IMR-90 (cell line): ENCODE measurements around the gene ELAVL1. TPM values are rescaled to one million over a fixed set of nuclear protein-coding genes. Genes with fewer than 3 reads are reported as not detected.

Experiments used
- ATAC-seq: fragments of 200-7000 bp; cut with Tn5 transposase; 2 replicates; pipeline ENCODE4 v1.9.1; 2020; ENCODE audit warnings: low read depth, mild to moderate bottlenecking, moderate library complexity
- BruUV-seq: library from RNA; stranded (reverse); fragments of 400-500 nt; replicated peaks from 2 replicates; lab custom pipeline; 2021; lab: Mats Ljungman, UMichigan
- CTCF ChIA-PET: fragments of 300-600 bp; formaldehyde crosslinking; extraction: SDS; loops from one replicate; lab custom pipeline; 2021; ENCODE audit warnings: antibody characterized with exemption; lab: Yijun Ruan, JAX
- POLR2A ChIA-PET: fragments of 300-600 bp; sonication (Branson Sonifier 250); formaldehyde crosslinking; loops from one replicate; lab custom pipeline; 2022; ENCODE audit warnings: antibody characterized with exemption; ENCODE audit not compliant: unreplicated experiment; lab: Charles Lee
- DNase-seq: peaks from one replicate; pipeline ENCODE4 v3.0.0; 2013
- H2AFZ ChIP-seq: replicated peaks from 2 replicates; pipeline ENCODE3; 2013; ENCODE audit warnings: low read length, mild to moderate bottlenecking; ENCODE audit not compliant: poor library complexity
- H2AK5ac ChIP-seq: 2 replicates; pipeline ENCODE4 v1.6.1; 2013; ENCODE audit warnings: low read depth, low read length, inconsistent platforms
- H2AK9ac ChIP-seq: replicated peaks from 2 replicates; pipeline ENCODE3; 2013; ENCODE audit warnings: mild to moderate bottlenecking, low read depth, low read length, moderate library complexity; ENCODE audit not compliant: poor library complexity
- H2BK120ac ChIP-seq: 2 replicates; pipeline ENCODE4 v1.6.1; 2013; ENCODE audit warnings: low read depth, low read length, inconsistent platforms
- H2BK15ac ChIP-seq: 3 replicates; pipeline ENCODE4 v1.6.1; 2013; ENCODE audit warnings: low read depth, low read length, inconsistent platforms
- H2BK20ac ChIP-seq: 2 replicates; pipeline ENCODE4 v1.6.1; 2013; ENCODE audit warnings: low read depth, mild to moderate bottlenecking, inconsistent platforms, low read length, moderate library complexity
- H2BK5ac ChIP-seq: 2 replicates; pipeline ENCODE4 v1.6.1; 2013; ENCODE audit warnings: mild to moderate bottlenecking, low read depth, low read length, inconsistent platforms; ENCODE audit not compliant: poor library complexity, severe bottlenecking
- H3K14ac ChIP-seq: replicated peaks from 2 replicates; pipeline ENCODE4 v1.6.1; 2013; ENCODE audit warnings: low read depth, low read length, inconsistent platforms
- H3K18ac ChIP-seq: 2 replicates; pipeline ENCODE4 v1.6.1; 2013; ENCODE audit warnings: low read depth, low read length, control low read depth
- H3K23ac ChIP-seq: 2 replicates; pipeline ENCODE4 v1.6.1; 2013; ENCODE audit warnings: low read depth, low read length, inconsistent platforms
- H3K27ac ChIP-seq: 2 replicates; pipeline ENCODE4 v1.5.1; 2013; ENCODE audit warnings: mild to moderate bottlenecking, control low read depth, low read length; ENCODE audit not compliant: insufficient read depth
- H3K27me3 ChIP-seq: 2 replicates; pipeline ENCODE4 v1.6.1; 2013; ENCODE audit warnings: low read length; ENCODE audit not compliant: control insufficient read depth, insufficient read depth
- H3K36me3 ChIP-seq: 2 replicates; pipeline ENCODE4 v1.6.1; 2013; ENCODE audit warnings: low read length, mixed read lengths; ENCODE audit not compliant: control insufficient read depth, insufficient read depth
- H3K4ac ChIP-seq: 2 replicates; pipeline ENCODE4 v1.6.1; 2013; ENCODE audit warnings: low read depth, low read length, inconsistent platforms
- H3K4me1 ChIP-seq: 2 replicates; pipeline ENCODE4 v1.6.1; 2013; ENCODE audit warnings: low read length, mixed read lengths; ENCODE audit not compliant: control insufficient read depth, insufficient read depth
- H3K4me2 ChIP-seq: 2 replicates; pipeline ENCODE4 v1.6.1; 2013; ENCODE audit warnings: low read depth, mild to moderate bottlenecking, control low read depth, low read length, moderate library complexity
- H3K4me3 ChIP-seq: 2 replicates; pipeline ENCODE4 v1.5.1; 2013; ENCODE audit warnings: low read depth, mild to moderate bottlenecking, control low read depth, low read length, moderate library complexity; ENCODE audit not compliant: insufficient read depth
- H3K56ac ChIP-seq: 2 replicates; pipeline ENCODE4 v1.6.1; 2013; ENCODE audit warnings: low read length, inconsistent platforms; ENCODE audit not compliant: insufficient read depth; ENCODE audit errors: extremely low read depth
- H3K79me1 ChIP-seq, 2 experiments: 2 replicates each; pipeline ENCODE4 v1.6.1; 2013; ENCODE audit warnings: low read length in 2 of 2, inconsistent platforms in 1 of 2, low read depth in 1 of 2
- H3K9ac ChIP-seq: 2 replicates; pipeline ENCODE4 v1.6.1; 2013; ENCODE audit warnings: low read depth, low read length, control low read depth
- H3K9me1 ChIP-seq: 2 replicates; pipeline ENCODE4 v1.6.1; 2013; ENCODE audit warnings: low read length, inconsistent platforms; ENCODE audit not compliant: insufficient read depth
- H3K9me3 ChIP-seq: 2 replicates; pipeline ENCODE4 v1.6.1; 2013; ENCODE audit warnings: low read length; ENCODE audit not compliant: control insufficient read depth, insufficient read depth
- H4K20me1 ChIP-seq: 2 replicates; pipeline ENCODE4 v1.6.1; 2013; ENCODE audit warnings: low read length, inconsistent platforms; ENCODE audit not compliant: insufficient read depth
- H4K5ac ChIP-seq: 2 replicates; pipeline ENCODE4 v1.6.1; 2013; ENCODE audit warnings: mild to moderate bottlenecking, low read depth, low read length, control low read depth
- H4K8ac ChIP-seq, 2 experiments: 2 replicates each; pipeline ENCODE4 v1.6.1; 2013; ENCODE audit warnings: low read depth in 2 of 2, low read length in 2 of 2, control low read depth in 1 of 2, inconsistent platforms in 1 of 2
- H4K91ac ChIP-seq: 2 replicates; pipeline ENCODE4 v1.6.1; 2013; ENCODE audit warnings: low read depth, low read length, inconsistent platforms; ENCODE audit not compliant: insufficient read depth
- CHD1 ChIP-seq: IDR thresholded peaks from 2 replicates; pipeline ENCODE4 v1.6.1; 2012; ENCODE audit warnings: low read depth, low read length, improper control_type of control experiment
- FOS ChIP-seq: fragments of 150-350 bp; IDR thresholded peaks from 2 replicates; pipeline ENCODE4 v1.6.1; 2016; ENCODE audit warnings: low read depth, low read length
- MAFK ChIP-seq: IDR thresholded peaks from 2 replicates; pipeline ENCODE4 v1.6.1; 2012; ENCODE audit warnings: low read depth, low read length, improper control_type of control experiment
- MAZ ChIP-seq: IDR thresholded peaks from 2 replicates; pipeline ENCODE4 v1.6.1; 2012; ENCODE audit warnings: low read depth, mild to moderate bottlenecking, low read length, improper control_type of control experiment, moderate library complexity, borderline replicate concordance
- POLR2A ChIP-seq: IDR thresholded peaks from 2 replicates; pipeline ENCODE4 v1.6.1; 2012; ENCODE audit warnings: mild to moderate bottlenecking, low read depth, low read length
- RAD21 ChIP-seq: IDR thresholded peaks from 2 replicates; pipeline ENCODE4 v1.6.1; 2012; ENCODE audit warnings: low read length, improper control_type of control experiment
- RCOR1 ChIP-seq: IDR thresholded peaks from 2 replicates; pipeline ENCODE4 v1.6.1; 2012; ENCODE audit warnings: mild to moderate bottlenecking, low read length, improper control_type of control experiment; ENCODE audit not compliant: insufficient replicate concordance
- RFX5 ChIP-seq: IDR thresholded peaks from 2 replicates; pipeline ENCODE4 v1.8.0; 2012; ENCODE audit warnings: low read depth, mild to moderate bottlenecking, low read length, moderate library complexity
- SMC3 ChIP-seq: fragments of 150-350 bp; IDR thresholded peaks from 2 replicates; pipeline ENCODE4 v1.6.1; 2016; ENCODE audit warnings: low read depth, mild to moderate bottlenecking, antibody characterized with exemption, low read length, moderate library complexity
- USF2 ChIP-seq: fragments of 150-350 bp; IDR thresholded peaks from 2 replicates; pipeline ENCODE4 v1.6.1; 2017; ENCODE audit warnings: mild to moderate bottlenecking, antibody characterized with exemption, low read length, low read depth
- WGBS, 2 experiments: methylation state at CpG; one replicate each; pipeline versions ENCODE4 v1.1.5 to v1.1.7; 2013; ENCODE audit warnings: missing lambda C conversion rate in 2 of 2; ENCODE audit not compliant: insufficient read length in 1 of 2; ENCODE audit errors: extremely low coverage in 2 of 2; 5-methylcytosine and 5-hydroxymethylcytosine counted together
- dilution Hi-C: fragments of 300-500 bp; cut with HindIII; formaldehyde crosslinking; loops from one replicate; pipeline ENCODE4 v1.14.3; 2018; ENCODE audit warnings: low sequenced_read_pairs; ENCODE audit not compliant: unreplicated experiment
- in situ Hi-C: fragments of 300-500 bp; cut with MboI; formaldehyde crosslinking; loops from 3 replicates; pipeline ENCODE4 v1.14.3; 2019; ENCODE audit warnings: low sequenced_read_pairs, inconsistent platforms, mixed read lengths
- intact Hi-C: fragments of 100-400 bp; cut with micrococcal nuclease; formaldehyde crosslinking; loops from 2 replicates; pipeline ENCODE4 v1.10.0; 2022
- polyA plus RNA-seq, 3 experiments: library from polyadenylated mRNA; depleted of rRNA; stranded (reverse); fragments of >200 nt; gene quantifications; 2 replicates each; pipeline ENCODE4 v1.2.3, GENCODE V29; 2012; ENCODE audit warnings: low replicate concordance in 1 of 3
- total RNA-seq: library from RNA; depleted of rRNA; stranded (reverse); fragments of >200 nt; gene quantifications from 2 replicates; pipeline ENCODE4 v1.2.3, GENCODE V29; 2012
- TF ChIP-seq, protein P1 (sequence below): conservative IDR thresholded peaks from 2 replicates; pipeline ENCODE4 v1.5.1; 2012; ENCODE audit warnings: mild to moderate bottlenecking, low read depth, low read length, improper control_type of control experiment

Gene ELAVL1
- total and polyA plus RNA-seq, 2 of the 4 experiments (the other 2 are of a cell fraction) = 55.6 to 59.0 TPM

- no peak overlapping the region for H2BK5ac ChIP-seq
- H3K18ac ChIP-seq = no peak overlapping the region
- H3K36me3 ChIP-seq = peaks cover 66% of the 10 kb centered on the region
- H3K14ac ChIP-seq = no peak overlapping the region
- H4K8ac ChIP-seq = no peak overlapping the region
- no peak overlapping the region for H3K4ac ChIP-seq
- intact Hi-C loops (no loop called here), in situ Hi-C loops (no loop called here), dilution Hi-C loops (no loop called here)
- ChIA-PET CTCF (no interaction called here), POLR2A (no interaction called here)
- H2BK20ac ChIP-seq = no peak overlapping the region
- H2BK15ac ChIP-seq = no peak overlapping the region
- no peak overlapping the region for H2AK9ac ChIP-seq
- no peak overlapping the region for H3K4me3 ChIP-seq
- peaks cover 35 to 72% of the 10 kb centered on the region in 2 experiments for H3K79me1 ChIP-seq
- H3K9me3 ChIP-seq = no peaks in the 10 kb centered on the region
- H3K56ac ChIP-seq = no peak overlapping the region
- BruUV-seq = no TSS peak
- TF ChIP-seq CHD1 (no peak), SMC3 (no peak), FOS (no peak), MAFK (no peak), POLR2A (no peak), RCOR1 (no peak), RFX5 (no peak), MAZ (no peak), RAD21 (no peak), USF2 (no peak)
- TF ChIP-seq, protein P1, sequence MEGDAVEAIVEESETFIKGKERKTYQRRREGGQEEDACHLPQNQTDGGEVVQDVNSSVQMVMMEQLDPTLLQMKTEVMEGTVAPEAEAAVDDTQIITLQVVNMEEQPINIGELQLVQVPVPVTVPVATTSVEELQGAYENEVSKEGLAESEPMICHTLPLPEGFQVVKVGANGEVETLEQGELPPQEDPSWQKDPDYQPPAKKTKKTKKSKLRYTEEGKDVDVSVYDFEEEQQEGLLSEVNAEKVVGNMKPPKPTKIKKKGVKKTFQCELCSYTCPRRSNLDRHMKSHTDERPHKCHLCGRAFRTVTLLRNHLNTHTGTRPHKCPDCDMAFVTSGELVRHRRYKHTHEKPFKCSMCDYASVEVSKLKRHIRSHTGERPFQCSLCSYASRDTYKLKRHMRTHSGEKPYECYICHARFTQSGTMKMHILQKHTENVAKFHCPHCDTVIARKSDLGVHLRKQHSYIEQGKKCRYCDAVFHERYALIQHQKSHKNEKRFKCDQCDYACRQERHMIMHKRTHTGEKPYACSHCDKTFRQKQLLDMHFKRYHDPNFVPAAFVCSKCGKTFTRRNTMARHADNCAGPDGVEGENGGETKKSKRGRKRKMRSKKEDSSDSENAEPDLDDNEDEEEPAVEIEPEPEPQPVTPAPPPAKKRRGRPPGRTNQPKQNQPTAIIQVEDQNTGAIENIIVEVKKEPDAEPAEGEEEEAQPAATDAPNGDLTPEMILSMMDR = no peak
- no peak for DNase-seq
- H4K20me1 ChIP-seq = peaks cover 93% of the 10 kb centered on the region
- no peak overlapping the region for H2AFZ ChIP-seq
- no peak overlapping the region for H2BK120ac ChIP-seq
- H4K5ac ChIP-seq = no peak overlapping the region
- ATAC-seq = no peak
- 76% methylated on average over 4 of the region's 10 CpGs; no CpG with 5 or more reads in 1 of the 2 experiments for WGBS, 2 experiments
- no peaks in the 10 kb centered on the region for H3K27me3 ChIP-seq
- peaks cover 6% of the 10 kb centered on the region for H3K4me1 ChIP-seq
- no peak overlapping the region for H2AK5ac ChIP-seq
- no peak overlapping the region for H3K9ac ChIP-seq
- H3K4me2 ChIP-seq = no peak overlapping the region
- no peak overlapping the region for H3K23ac ChIP-seq
- H4K91ac ChIP-seq = no peak overlapping the region
- H3K27ac ChIP-seq = no peak overlapping the region
- peaks cover 16% of the 10 kb centered on the region for H3K9me1 ChIP-seq
Measured at GRCh38 chr19:7982103-7982502, 23.3 kb downstream of the ELAVL1 start.
